Spleen (tissue), 11 donors: ENCODE data around the gene PLEKHA1. TPM values are rescaled to one million over a fixed set of nuclear protein-coding genes. Genes with fewer than 3 reads are reported as not detected.

ENCODE experiments used
- DNase-seq: peaks from one replicate; pipeline ENCODE4 v3.0.0-alpha.2; 2020
- H3K27ac ChIP-seq, 8 donors: fragments of 200-600 bp; sonication (generic) in 7 of 8; 1 replicate in 4 of 8; 2 replicates in 4 of 8; pipeline versions ENCODE4 v1.5.0 to v1.8.0; 2016 to 2021; ENCODE audit warnings: inconsistent platforms in 4 of 8, mild to moderate bottlenecking in 4 of 8, moderate library complexity in 1 of 8
- H3K27me3 ChIP-seq, 7 donors: fragments of 200-600 bp; sonication (generic) in 6 of 7; replicated peaks in 1 of 7; 1 replicate in 4 of 7; 2 replicates in 3 of 7; pipeline versions ENCODE4 v1.5.0 to v1.8.0; 2016 to 2021; ENCODE audit warnings: inconsistent platforms in 3 of 7, mild to moderate bottlenecking in 1 of 7
- H3K36me3 ChIP-seq, 6 donors: fragments of 200-600 bp; sonication (generic) in 5 of 6; 1 replicate in 4 of 6; 2 replicates in 2 of 6; pipeline versions ENCODE4 v1.5.0 to v1.8.0; 2016 to 2021; ENCODE audit warnings: inconsistent platforms in 2 of 6
- H3K4me1 ChIP-seq, 6 donors: fragments of 200-600 bp; sonication (generic) in 5 of 6; 1 replicate in 3 of 6; 2 replicates in 3 of 6; pipeline versions ENCODE4 v1.5.0 to v1.8.0; 2016 to 2021; ENCODE audit warnings: inconsistent platforms in 3 of 6
- H3K4me3 ChIP-seq, 8 donors: fragments of 200-600 bp; sonication (generic) in 7 of 8; 1 replicate in 4 of 8; 2 replicates in 4 of 8; pipeline versions ENCODE4 v1.5.0 to v1.8.0; 2016 to 2021; ENCODE audit warnings: inconsistent platforms in 4 of 8, mild to moderate bottlenecking in 4 of 8, moderate library complexity in 2 of 8
- H3K9me3 ChIP-seq, 8 donors: fragments of 200-600 bp; sonication (generic) in 7 of 8; 1 replicate in 4 of 8; 2 replicates in 4 of 8; pipeline versions ENCODE4 v1.5.0 to v1.8.0; 2016 to 2021; ENCODE audit warnings: inconsistent platforms in 4 of 8
- POLR2A ChIP-seq, 3 donors: fragments of 450-650 bp; IDR thresholded peaks; one replicate each; pipeline ENCODE4 v1.5.1; 2017; ENCODE audit warnings: antibody characterized with exemption in 3 of 3, mild to moderate bottlenecking in 1 of 3
- POLR2AphosphoS5 ChIP-seq, 3 donors: sonication (generic); formaldehyde crosslinking; IDR thresholded peaks; one replicate each; pipeline ENCODE4 v1.5.1; 2017; ENCODE audit warnings: antibody characterized with exemption in 3 of 3
- WGBS, 5 donors: extraction: QIAGEN DNeasy Blood & Tissue Kit in 3 of 5; methylation state at CpG; one replicate each; pipeline versions ENCODE4 v1.1.5 to v1.1.7; 2013 to 2018; 5-methylcytosine and 5-hydroxymethylcytosine counted together
- intact Hi-C: fragments of 100-400 bp; cut with DNase I; formaldehyde crosslinking; loops from one replicate; pipeline ENCODE4 v1.15.0; 2023; ENCODE audit warnings: low total_unique reads
- polyA plus RNA-seq, 3 donors: library from polyadenylated mRNA; stranded (reverse); fragments of 200-250 nt; gene quantifications; one replicate each; pipeline ENCODE4 v1.2.1, GENCODE V29; 2013
- total RNA-seq, 7 donors: library from RNA; depleted of rRNA in 3 of 7; stranded (reverse); fragments of >200 nt in 3 of 7; fragmentation: NEBNext Ultra II Directional in 4 of 7; extraction: Animal tissue kit (Norgen Biotek cat#: 25700) in 4 of 7; gene quantifications; one replicate each; pipeline versions ENCODE4 v1.1.0 to v1.2.1, GENCODE V29; 2016 to 2021
- TF ChIP-seq, protein P1 (sequence below), 11 experiments: fragments of 200-600 bp in 7 of 11; fragments of 450-650 bp in 4 of 11; sonication (generic) in 4 of 11; IDR thresholded peaks in 8 of 11; conservative IDR thresholded peaks in 3 of 11; 1 replicate in 7 of 11; 2 replicates in 4 of 11; pipeline versions ENCODE4 v1.4.0 to v1.8.0; 2016 to 2021; ENCODE audit warnings: antibody characterized with exemption in 11 of 11, inconsistent platforms in 4 of 11, mild to moderate bottlenecking in 1 of 11
- donor health status: healthy with polysubstance abuse.
- donor health status: DM: no; HTN: no; CAD: no; lungs with moderate emphysema.
- donor health status: DM: no; HTN: no; CAD: no.
- donor health status: Bipolar disorder and iron deficiency.
- donor health status: healthy.
- donor health status: DM: no; HTN: no; CAD: no.
- donor health status: DM: yes; HTN: yes; CAD: no.

The PLEKHA1 gene
- total and polyA plus RNA-seq, 10 donors, result 7.9 to 31.1 (median 22.1) TPM

DNA sequence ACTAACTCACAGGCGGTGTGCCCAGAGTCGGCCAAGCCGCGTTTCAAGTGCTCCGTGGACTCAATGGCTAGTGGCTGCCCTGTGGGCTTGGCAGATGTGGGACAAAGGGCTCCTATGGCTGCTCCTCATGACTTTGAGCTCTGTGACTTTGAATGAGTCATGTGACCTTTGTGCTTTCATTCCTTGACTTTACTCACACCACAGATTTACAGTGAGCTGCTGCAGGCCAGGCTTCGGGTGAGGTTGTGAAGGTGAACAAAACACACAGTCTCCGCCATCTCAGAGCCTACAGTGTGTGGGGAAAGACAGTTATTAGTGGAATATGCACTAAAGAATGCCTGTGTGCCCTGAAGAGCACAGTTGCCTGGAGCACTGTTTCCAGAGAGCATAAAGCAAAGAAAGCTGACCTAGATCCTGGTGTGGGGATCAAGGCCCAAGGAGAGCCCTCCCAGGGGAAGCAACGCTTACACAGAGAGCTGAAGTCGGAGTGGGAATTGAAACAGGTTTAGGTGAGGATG lies 29.7 kb upstream of the PLEKHA1 start:
- TF ChIP-seq POLR2A (IDR thresholded peaks at IDR 0.05) (no peak), POLR2AphosphoS5 (IDR thresholded peaks at IDR 0.05) (no peak)
- TF ChIP-seq, protein P1, sequence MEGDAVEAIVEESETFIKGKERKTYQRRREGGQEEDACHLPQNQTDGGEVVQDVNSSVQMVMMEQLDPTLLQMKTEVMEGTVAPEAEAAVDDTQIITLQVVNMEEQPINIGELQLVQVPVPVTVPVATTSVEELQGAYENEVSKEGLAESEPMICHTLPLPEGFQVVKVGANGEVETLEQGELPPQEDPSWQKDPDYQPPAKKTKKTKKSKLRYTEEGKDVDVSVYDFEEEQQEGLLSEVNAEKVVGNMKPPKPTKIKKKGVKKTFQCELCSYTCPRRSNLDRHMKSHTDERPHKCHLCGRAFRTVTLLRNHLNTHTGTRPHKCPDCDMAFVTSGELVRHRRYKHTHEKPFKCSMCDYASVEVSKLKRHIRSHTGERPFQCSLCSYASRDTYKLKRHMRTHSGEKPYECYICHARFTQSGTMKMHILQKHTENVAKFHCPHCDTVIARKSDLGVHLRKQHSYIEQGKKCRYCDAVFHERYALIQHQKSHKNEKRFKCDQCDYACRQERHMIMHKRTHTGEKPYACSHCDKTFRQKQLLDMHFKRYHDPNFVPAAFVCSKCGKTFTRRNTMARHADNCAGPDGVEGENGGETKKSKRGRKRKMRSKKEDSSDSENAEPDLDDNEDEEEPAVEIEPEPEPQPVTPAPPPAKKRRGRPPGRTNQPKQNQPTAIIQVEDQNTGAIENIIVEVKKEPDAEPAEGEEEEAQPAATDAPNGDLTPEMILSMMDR (IDR thresholded peaks at IDR 0.05 in 8 of 11, conservative IDR thresholded peaks at IDR 0.05 in 3 of 11), result no peak
- intact Hi-C loops, result loop anchor here (5.0 kb wide), 2 partner anchors 93 to 223 kb away; no protein-coding TSS in a partner anchor

DNA sequence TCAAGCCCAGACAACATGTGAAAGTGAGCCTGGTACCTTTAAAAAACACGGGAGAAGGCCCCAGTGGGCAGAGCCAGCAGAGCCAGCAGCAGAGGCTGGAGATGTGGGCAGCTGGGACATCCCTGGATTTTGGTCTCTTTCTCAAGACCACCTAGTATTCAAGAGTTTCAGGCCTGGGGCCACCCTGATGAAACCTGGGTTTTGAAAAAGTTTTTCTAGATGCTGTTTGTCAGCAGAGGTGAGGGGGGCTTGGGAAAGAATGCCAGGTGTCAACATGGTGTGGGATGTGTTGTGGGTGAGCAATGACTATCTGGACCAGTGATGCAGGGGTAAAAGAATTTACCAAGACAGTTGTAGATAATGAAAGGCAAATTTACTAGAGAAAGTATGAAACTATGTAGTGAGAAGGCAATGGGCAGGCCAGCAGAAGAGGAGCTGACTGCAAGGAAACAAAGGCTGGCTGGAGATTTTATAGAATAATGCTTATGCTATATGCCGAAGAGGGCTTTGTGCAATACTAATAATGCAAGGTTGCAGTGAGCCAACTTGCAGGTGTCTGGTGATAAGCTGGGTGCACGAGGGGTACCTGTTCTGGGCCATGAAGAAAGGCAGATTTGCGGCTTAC lies 28.1 kb upstream of the PLEKHA1 start:
- no peak overlapping the region for H3K4me3 ChIP-seq
- TF ChIP-seq POLR2AphosphoS5 (IDR thresholded peaks at IDR 0.05) (no peak), POLR2A (IDR thresholded peaks at IDR 0.05) (no peak)
- TF ChIP-seq, protein P1 (IDR thresholded peaks at IDR 0.05 in 8 of 11, conservative IDR thresholded peaks at IDR 0.05 in 3 of 11), result no peak
- intact Hi-C loops, result loop anchor here (5.0 kb wide), 1 partner anchor 91 kb away; no protein-coding TSS in a partner anchor
- H3K27me3 ChIP-seq, result peaks cover 0 to 4% (median 0%) of the 10 kb centered on the region in 7 donors
- no peaks in the 10 kb centered on the region for H3K36me3 ChIP-seq
- peaks cover 0 to 14% (median 0%) of the 10 kb centered on the region in 6 donors for H3K4me1 ChIP-seq
- no peak for DNase-seq
- H3K27ac ChIP-seq, result no peak overlapping the region
- H3K9me3 ChIP-seq, result peaks cover 0 to 5% (median 0%) of the 10 kb centered on the region in 8 donors
- WGBS, 5 donors, result 81 to 91% (median 86%) methylated on average over 4 of the region's 4 CpGs

More for the DNA sequence above, 29.7 kb upstream of the PLEKHA1 start:
- H3K9me3 ChIP-seq, result peaks cover 0 to 5% (median 0%) of the 10 kb centered on the region in 8 donors
- H3K36me3 ChIP-seq, result no peaks in the 10 kb centered on the region
- 88 to 94% (median 92%) methylated on average over 9 of the region's 9 CpGs for WGBS, 5 donors
- DNase-seq, result no peak
- H3K27me3 ChIP-seq, result no peaks in the 10 kb centered on the region
- no peak overlapping the region for H3K4me3 ChIP-seq
- peaks cover 0 to 14% (median 0%) of the 10 kb centered on the region in 6 donors for H3K4me1 ChIP-seq
- H3K27ac ChIP-seq, result no peak overlapping the region

DNA sequence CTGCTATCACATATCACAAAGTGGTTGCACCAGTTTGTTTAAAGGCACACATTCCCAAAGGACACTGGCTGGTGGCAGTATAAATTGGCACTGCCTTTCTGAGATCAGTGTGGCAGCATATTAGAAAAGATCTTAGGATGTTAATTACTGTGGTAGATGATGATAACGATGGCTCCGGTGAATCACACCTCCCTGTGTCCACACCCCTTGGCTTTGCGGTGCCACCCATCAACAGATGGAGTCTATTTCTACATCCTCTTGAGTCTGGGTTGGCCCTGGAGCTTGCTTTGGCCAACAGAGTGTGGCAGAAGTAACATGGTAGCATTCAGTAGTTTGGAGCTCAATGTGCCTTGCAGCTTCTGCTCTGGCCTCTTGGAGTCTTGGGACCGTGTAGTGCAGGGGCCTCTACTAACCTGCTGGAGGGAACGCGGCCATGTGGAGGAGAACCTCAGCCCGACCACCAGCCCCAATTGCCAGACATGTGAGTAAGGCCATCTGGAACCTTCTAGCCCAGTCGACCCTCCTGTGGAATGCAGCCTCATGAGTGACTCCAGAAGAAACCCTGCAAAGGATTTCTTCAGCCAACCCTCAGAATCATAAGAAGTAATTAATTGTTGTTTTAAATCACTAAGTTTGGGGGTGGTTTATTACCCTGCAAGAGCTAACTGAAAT lies 27.2 kb upstream of the PLEKHA1 start:
- peaks cover 0 to 14% (median 0%) of the 10 kb centered on the region in 6 donors for H3K4me1 ChIP-seq
- no peak overlapping the region for H3K4me3 ChIP-seq
- TF ChIP-seq, protein P1 (IDR thresholded peaks at IDR 0.05 in 8 of 11, conservative IDR thresholded peaks at IDR 0.05 in 3 of 11), result no peak
- TF ChIP-seq POLR2A (IDR thresholded peaks at IDR 0.05) (no peak), POLR2AphosphoS5 (IDR thresholded peaks at IDR 0.05) (no peak)
- peaks cover 0 to 5% (median 0%) of the 10 kb centered on the region in 8 donors for H3K9me3 ChIP-seq
- H3K27ac ChIP-seq, result no peak overlapping the region
- H3K36me3 ChIP-seq, result no peaks in the 10 kb centered on the region
- H3K27me3 ChIP-seq, result peaks cover 0 to 11% (median 0%) of the 10 kb centered on the region in 7 donors
- 78 to 90% (median 86%) methylated on average over 8 of the region's 8 CpGs for WGBS, 5 donors
- intact Hi-C loops, result loop anchor here (5.0 kb wide), 1 partner anchor 90 kb away; no protein-coding TSS in a partner anchor
- no peak for DNase-seq

DNA sequence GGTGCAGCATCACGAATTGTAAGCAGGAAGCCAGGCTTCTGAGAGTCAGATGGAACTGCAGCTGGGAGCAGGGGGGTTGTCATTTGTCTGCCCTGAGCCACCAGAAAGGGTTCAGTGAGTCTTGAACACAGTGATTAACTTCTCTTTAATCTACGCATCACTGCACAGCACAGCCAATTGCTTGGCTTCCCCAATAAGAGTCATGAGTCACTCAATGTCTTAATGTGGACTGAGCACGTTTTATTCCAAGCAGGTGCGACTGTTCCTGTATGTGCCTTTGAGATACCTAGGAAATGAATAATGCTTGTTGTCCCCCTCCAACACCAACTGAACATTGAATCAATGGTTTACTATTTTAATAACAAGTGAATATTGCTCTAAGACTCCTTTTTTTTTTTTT lies 26.0 kb upstream of the PLEKHA1 start:
- intact Hi-C loops, result loop anchor here (5.0 kb wide), 1 partner anchor 89 kb away; no protein-coding TSS in a partner anchor
- Histone ChIP-seq H3K9me3 (peaks cover 0 to 5% (median 0%) of the 10 kb centered on the region in 8 donors), H3K27ac (no peak overlapping the region), H3K4me1 (peaks cover 0 to 4% (median 0%) of the 10 kb centered on the region in 6 donors), H3K36me3 (no peaks in the 10 kb centered on the region), H3K27me3 (peaks cover 0 to 23% (median 0%) of the 10 kb centered on the region in 7 donors), H3K4me3 (no peak overlapping the region)
- no peak for DNase-seq
- 59 to 77% (median 69%) methylated on average over 4 of the region's 4 CpGs for WGBS, 5 donors
- TF ChIP-seq POLR2A (IDR thresholded peaks at IDR 0.05), result no peak
- TF ChIP-seq, protein P1 (IDR thresholded peaks at IDR 0.05 in 8 of 11, conservative IDR thresholded peaks at IDR 0.05 in 3 of 11), result no peak
- TF ChIP-seq POLR2AphosphoS5 (IDR thresholded peaks at IDR 0.05), result no peak
